NCI-H2107 treated with DMSO at 0.1 percent for 48 hours (cell line): ENCODE measurements around the gene FBXW11.
"Not testable (repeated sequence)": the region's sequence is repeated elsewhere in the genome, so short reads cannot be mapped to it uniquely, and the experiment has no call there.

ENCODE experiments used
- DNase-seq: peaks from one replicate; lab custom pipeline; 2025; ENCODE audit not compliant: unreplicated experiment; lab: John Stamatoyannopoulos, UW

The FBXW11 gene

GRCh38 chr5:171986772-171987171, 19.7 kb downstream of the FBXW11 start:
- DNase-seq = no peak

GRCh38 chr5:171984748-171985419, 21.6 kb downstream of the FBXW11 start:
- no peak for DNase-seq

GRCh38 chr5:171981847-171982246, 24.6 kb downstream of the FBXW11 start:
- DNase-seq = no peak

- DNase-seq = no peak
Measured at GRCh38 chr5:171980792-171981191, 25.6 kb downstream of the FBXW11 start.

- no peak for DNase-seq
Measured at GRCh38 chr5:171979606-171980005, 26.8 kb downstream of the FBXW11 start.

GRCh38 chr5:171978519-171978918, 27.9 kb downstream of the FBXW11 start:
- DNase-seq = no peak

- no peak for DNase-seq
Measured at GRCh38 chr5:171978016-171978415, 28.4 kb downstream of the FBXW11 start.

GRCh38 chr5:171977244-171977950, 29.0 kb downstream of the FBXW11 start:
- not testable (repeated sequence) for DNase-seq

GRCh38 chr5:171975877-171976667, 30.4 kb downstream of the FBXW11 start:
- DNase-seq = no peak

GRCh38 chr5:171975262-171975876, 31.1 kb downstream of the FBXW11 start:
- no peak for DNase-seq

- no peak for DNase-seq
Measured at GRCh38 chr5:171970826-171971225, 35.6 kb downstream of the FBXW11 start.

GRCh38 chr5:171969288-171969880, 37.1 kb downstream of the FBXW11 start:
- DNase-seq = no peak

- no peak for DNase-seq
Measured at GRCh38 chr5:171968531-171968930, 37.9 kb downstream of the FBXW11 start.

- DNase-seq = no peak
Measured at GRCh38 chr5:171966964-171967363, 39.5 kb downstream of the FBXW11 start.

GRCh38 chr5:171966270-171966669, 40.2 kb downstream of the FBXW11 start:
- DNase-seq = no peak

- DNase-seq = no peak
Measured at GRCh38 chr5:171965745-171966144, 40.7 kb downstream of the FBXW11 start.

- no peak for DNase-seq
Measured at GRCh38 chr5:171963416-171963815, 43.0 kb downstream of the FBXW11 start.

GRCh38 chr5:171961117-171961516, 45.3 kb downstream of the FBXW11 start:
- no peak for DNase-seq

GRCh38 chr5:171957591-171958251, 48.7 kb downstream of the FBXW11 start:
- peak; percentile 19 for DNase-seq

- DNase-seq = no peak
Measured at GRCh38 chr5:171956887-171957495, 49.4 kb downstream of the FBXW11 start.
